Measurements from ENCODE around the gene IGSF21. TPM values are rescaled to one million over a fixed set of nuclear protein-coding genes. Genes with fewer than 3 reads are reported as not detected.

IGSF21 gene
- total RNA-seq, 1 donor from 2014 or later: 3.2 TPM

- Histone ChIP-seq H3K27me3 (no peaks in the 10 kb centered on the region), H3K27ac (no peak overlapping the region), H3K4me3 (no peak overlapping the region), H3K36me3 (no peaks in the 10 kb centered on the region), H3K4me1 (no peaks in the 10 kb centered on the region), H3K9me3 (no peaks in the 10 kb centered on the region)
- intact Hi-C loops (cut with DNase I): no loop called here
- no peak for TF ChIP-seq POLR2AphosphoS5 (IDR thresholded peaks at IDR 0.05; ENCODE audit: insufficient read depth in 1 of 2, low read depth in 1 of 2)
- no peak for TF ChIP-seq CTCF (IDR thresholded peaks at IDR 0.05)
- TF ChIP-seq POLR2A (IDR thresholded peaks at IDR 0.05): no peak
- DNase-seq (ENCODE audit: extremely low spot score in 2 of 2): no peak
These were observed 34.4 kb upstream of the IGSF21 start for GRCh38 chr1:18073066-18073642.

- Histone ChIP-seq H3K27me3 (no peaks in the 10 kb centered on the region), H3K4me3 (no peak overlapping the region), H3K4me1 (no peaks in the 10 kb centered on the region), H3K9me3 (no peaks in the 10 kb centered on the region), H3K36me3 (no peaks in the 10 kb centered on the region), H3K27ac (no peak overlapping the region)
- intact Hi-C loops (cut with DNase I): no loop called here
- no peak for DNase-seq (ENCODE audit: extremely low spot score in 2 of 2)
- TF ChIP-seq POLR2AphosphoS5 (IDR thresholded peaks at IDR 0.05; ENCODE audit: insufficient read depth in 1 of 2, low read depth in 1 of 2) (no peak), CTCF (IDR thresholded peaks at IDR 0.05) (no peak), POLR2A (IDR thresholded peaks at IDR 0.05) (no peak)
These were observed 29.9 kb upstream of the IGSF21 start for GRCh38 chr1:18077657-18078215.

GRCh38 chr1:18079941-18080735, 27.5 kb upstream of the IGSF21 start:
- Histone ChIP-seq H3K36me3 (no peaks in the 10 kb centered on the region), H3K4me3 (no peak overlapping the region), H3K4me1 (no peaks in the 10 kb centered on the region), H3K27ac (no peak overlapping the region), H3K27me3 (no peaks in the 10 kb centered on the region), H3K9me3 (no peaks in the 10 kb centered on the region)
- DNase-seq (ENCODE audit: extremely low spot score in 2 of 2): no peak
- intact Hi-C loops (cut with DNase I): no loop called here
- TF ChIP-seq CTCF (IDR thresholded peaks at IDR 0.05) (no peak), POLR2AphosphoS5 (IDR thresholded peaks at IDR 0.05; ENCODE audit: insufficient read depth in 1 of 2, low read depth in 1 of 2) (no peak)

- no peaks in the 10 kb centered on the region for H3K36me3 ChIP-seq
- no peak for TF ChIP-seq POLR2A (IDR thresholded peaks at IDR 0.05)
- no peak for TF ChIP-seq POLR2AphosphoS5 (IDR thresholded peaks at IDR 0.05; ENCODE audit: insufficient read depth in 1 of 2, low read depth in 1 of 2)
- TF ChIP-seq CTCF (IDR thresholded peaks at IDR 0.05): no peak
- H3K4me3 ChIP-seq: no peak overlapping the region
- no peaks in the 10 kb centered on the region for H3K9me3 ChIP-seq
- no peak overlapping the region for H3K27ac ChIP-seq
- DNase-seq (ENCODE audit: extremely low spot score in 2 of 2): no peak
- H3K4me1 ChIP-seq: no peaks in the 10 kb centered on the region
- intact Hi-C loops (cut with DNase I): no loop called here
- H3K27me3 ChIP-seq: no peaks in the 10 kb centered on the region
These were observed 22.1 kb upstream of the IGSF21 start for GRCh38 chr1:18085387-18086074.

All from vagina (tissue), 2 donors.